ENCODE data around the gene NOP58. TPM values are rescaled to one million over a fixed set of nuclear protein-coding genes. Genes with fewer than 3 reads are reported as not detected.

Gene NOP58
- total RNA-seq, 4 donors from 2014 or later = 19.4 to 61.0 (median 41.6) TPM

GRCh38 chr2:202322435-202322834 is 56.9 kb downstream of the NOP58 start:
- 95 to 100% methylated on average over 3 of the region's 3 CpGs for WGBS, 2 donors (ENCODE audit: low coverage in 1 of 2)
- TF ChIP-seq POLR2A (IDR thresholded peaks at IDR 0.05) (no peak), POLR2AphosphoS5 (IDR thresholded peaks at IDR 0.05) (no peak), EP300 (IDR thresholded peaks at IDR 0.05) (no peak), CTCF (IDR thresholded peaks at IDR 0.05) (no peak)
- peaks cover 0 to 46% of the 10 kb centered on the region in 2 donors for H3K36me3 ChIP-seq
- no peaks in the 10 kb centered on the region for H3K9me3 ChIP-seq
- no peak for ATAC-seq
- no peaks in the 10 kb centered on the region for H3K27me3 ChIP-seq
- H3K27ac ChIP-seq = no peak overlapping the region
- H3K4me3 ChIP-seq = no peak overlapping the region
- peaks cover 0 to 10% (median 0%) of the 10 kb centered on the region in 3 donors for H3K4me1 ChIP-seq

- H3K4me1 ChIP-seq = no peaks in the 10 kb centered on the region
- no peaks in the 10 kb centered on the region for H3K27me3 ChIP-seq
- no peak for ATAC-seq
- no peak overlapping the region for H3K4me3 ChIP-seq
- no peak overlapping the region for H3K27ac ChIP-seq
- peaks cover 0 to 33% of the 10 kb centered on the region in 2 donors for H3K36me3 ChIP-seq
- TF ChIP-seq POLR2AphosphoS5 (IDR thresholded peaks at IDR 0.05) = no peak
- TF ChIP-seq CTCF (IDR thresholded peaks at IDR 0.05) = no peak
- no peak for TF ChIP-seq EP300 (IDR thresholded peaks at IDR 0.05)
- no peak for TF ChIP-seq POLR2A (IDR thresholded peaks at IDR 0.05)
- no peaks in the 10 kb centered on the region for H3K9me3 ChIP-seq
- WGBS, 2 donors (ENCODE audit: low coverage in 1 of 2) = 75 to 100% methylated on average over 1 of the region's 1 CpG
Measured at GRCh38 chr2:202327858-202328257, 62.3 kb downstream of the NOP58 start.

- WGBS, 2 donors (ENCODE audit: low coverage in 1 of 2) = 67% methylated on average over 1 of the region's 6 CpGs; no CpG with 5 or more reads in 1 of the 2 donors
- H3K36me3 ChIP-seq = no peaks in the 10 kb centered on the region
- ATAC-seq = no peak
- no peak overlapping the region for H3K4me3 ChIP-seq
- H3K9me3 ChIP-seq = no peaks in the 10 kb centered on the region
- no peaks in the 10 kb centered on the region for H3K4me1 ChIP-seq
- TF ChIP-seq POLR2A (IDR thresholded peaks at IDR 0.05) = no peak
- no peak for TF ChIP-seq POLR2AphosphoS5 (IDR thresholded peaks at IDR 0.05)
- TF ChIP-seq EP300 (IDR thresholded peaks at IDR 0.05) = no peak
- TF ChIP-seq CTCF (IDR thresholded peaks at IDR 0.05) = no peak
- H3K27me3 ChIP-seq = no peaks in the 10 kb centered on the region
- H3K27ac ChIP-seq = no peak overlapping the region
Measured at GRCh38 chr2:202335791-202336467, 70.4 kb downstream of the NOP58 start.

GRCh38 chr2:202337151-202337550 is 71.6 kb downstream of the NOP58 start:
- H3K4me3 ChIP-seq = no peak overlapping the region
- H3K36me3 ChIP-seq = no peaks in the 10 kb centered on the region
- H3K27ac ChIP-seq = no peak overlapping the region
- WGBS, 2 donors (ENCODE audit: low coverage in 1 of 2) = 30 to 52% methylated on average over 1 to 2 of the region's 2 CpGs
- H3K27me3 ChIP-seq = no peaks in the 10 kb centered on the region
- no peaks in the 10 kb centered on the region for H3K9me3 ChIP-seq
- ATAC-seq = no peak
- H3K4me1 ChIP-seq = no peaks in the 10 kb centered on the region
- no peak for TF ChIP-seq EP300 (IDR thresholded peaks at IDR 0.05)
- no peak for TF ChIP-seq POLR2A (IDR thresholded peaks at IDR 0.05)
- TF ChIP-seq POLR2AphosphoS5 (IDR thresholded peaks at IDR 0.05) = no peak
- no peak for TF ChIP-seq CTCF (IDR thresholded peaks at IDR 0.05)

GRCh38 chr2:202337706-202338346 is 72.3 kb downstream of the NOP58 start:
- no peaks in the 10 kb centered on the region for H3K4me1 ChIP-seq
- no peak overlapping the region for H3K27ac ChIP-seq
- TF ChIP-seq POLR2AphosphoS5 (IDR thresholded peaks at IDR 0.05) = no peak
- TF ChIP-seq POLR2A (IDR thresholded peaks at IDR 0.05) = no peak
- no peak for TF ChIP-seq EP300 (IDR thresholded peaks at IDR 0.05)
- TF ChIP-seq CTCF (IDR thresholded peaks at IDR 0.05) = no peak
- no peak for ATAC-seq
- H3K36me3 ChIP-seq = no peaks in the 10 kb centered on the region
- 63 to 90% methylated on average over 3 to 4 of the region's 7 CpGs for WGBS, 2 donors (ENCODE audit: low coverage in 1 of 2)
- no peaks in the 10 kb centered on the region for H3K27me3 ChIP-seq
- H3K9me3 ChIP-seq = no peaks in the 10 kb centered on the region
- no peak overlapping the region for H3K4me3 ChIP-seq
